GM18873 (cell line): Measurements from ENCODE around the gene CHST7.

Source experiments
- ATAC-seq: cut with Tn5 transposase; IDR thresholded peaks from one replicate; pipeline ENCODE4 v1.9.1; 2021; ENCODE audit warnings: mild to moderate bottlenecking, moderate library complexity, moderate number of reproducible peaks; ENCODE audit not compliant: unreplicated experiment, low FRiP score

Gene CHST7

DNA sequence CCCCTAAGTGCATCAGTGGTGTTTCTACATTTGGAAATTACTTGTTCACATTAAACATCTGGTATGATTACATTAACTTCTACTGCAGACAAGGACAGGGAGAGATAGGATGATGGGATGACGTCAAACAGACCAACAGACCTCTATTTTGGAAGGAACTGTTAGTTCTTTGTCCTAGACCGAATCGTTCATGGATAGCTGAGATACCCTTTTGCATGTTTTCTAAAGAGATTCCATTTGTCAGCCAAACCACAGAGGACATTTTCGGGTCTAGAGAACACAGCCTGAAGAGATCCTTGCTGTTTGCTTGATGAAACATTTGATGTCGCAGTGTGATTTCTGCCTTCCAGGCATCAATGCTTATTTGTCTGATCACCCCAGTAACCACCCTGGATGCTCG is 27.7 kb downstream of the CHST7 start:
- ATAC-seq, result no peak

DNA sequence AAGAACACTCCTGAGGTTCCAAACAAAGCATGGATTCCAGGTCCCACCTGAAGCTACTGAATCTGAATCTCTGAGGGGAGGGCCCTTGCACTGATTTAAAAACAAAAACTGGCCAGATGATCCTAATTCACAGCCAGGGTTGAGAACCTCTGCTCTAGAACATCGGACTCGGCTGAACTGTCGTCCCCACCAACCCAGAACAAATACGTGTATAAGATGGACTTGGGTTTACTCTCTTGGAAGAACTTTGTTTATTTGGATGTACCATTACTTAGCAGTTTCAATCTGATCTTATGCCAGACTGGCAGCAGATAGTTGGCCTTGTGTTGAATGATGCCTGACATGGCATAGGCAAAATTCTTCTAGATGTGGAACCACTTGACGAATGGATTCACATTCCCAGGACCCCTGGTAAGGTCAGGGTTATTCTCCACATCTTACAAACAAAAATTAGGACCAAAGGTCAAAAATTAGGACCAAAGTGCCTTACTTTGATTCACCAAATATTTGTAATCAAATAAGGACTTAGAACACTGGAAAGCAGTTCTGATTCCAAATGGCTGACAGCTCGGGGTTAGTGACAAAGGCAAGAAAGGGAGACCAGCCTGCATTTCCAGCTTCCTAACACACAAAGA is 29.0 kb downstream of the CHST7 start:
- ATAC-seq, result no peak

DNA sequence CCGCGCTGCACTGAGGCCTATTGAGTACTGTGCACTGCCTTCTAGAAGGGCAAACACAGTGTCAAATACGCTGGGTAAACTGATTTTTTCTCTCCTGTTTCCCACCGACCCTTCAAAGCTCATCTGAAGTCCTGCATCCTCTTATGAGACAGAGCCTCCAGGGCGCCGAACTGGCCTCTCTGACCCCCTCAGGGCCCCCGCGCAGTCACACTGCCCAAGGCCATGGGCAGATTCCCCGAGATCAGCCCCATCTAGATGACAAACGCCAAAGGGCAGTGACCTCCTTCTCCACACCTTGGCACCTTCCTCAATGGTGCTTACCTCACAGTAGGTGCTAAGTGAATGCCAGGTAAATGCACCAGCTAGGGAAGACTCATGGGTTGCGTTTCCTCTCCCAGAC is 34.4 kb downstream of the CHST7 start:
- no peak for ATAC-seq

DNA sequence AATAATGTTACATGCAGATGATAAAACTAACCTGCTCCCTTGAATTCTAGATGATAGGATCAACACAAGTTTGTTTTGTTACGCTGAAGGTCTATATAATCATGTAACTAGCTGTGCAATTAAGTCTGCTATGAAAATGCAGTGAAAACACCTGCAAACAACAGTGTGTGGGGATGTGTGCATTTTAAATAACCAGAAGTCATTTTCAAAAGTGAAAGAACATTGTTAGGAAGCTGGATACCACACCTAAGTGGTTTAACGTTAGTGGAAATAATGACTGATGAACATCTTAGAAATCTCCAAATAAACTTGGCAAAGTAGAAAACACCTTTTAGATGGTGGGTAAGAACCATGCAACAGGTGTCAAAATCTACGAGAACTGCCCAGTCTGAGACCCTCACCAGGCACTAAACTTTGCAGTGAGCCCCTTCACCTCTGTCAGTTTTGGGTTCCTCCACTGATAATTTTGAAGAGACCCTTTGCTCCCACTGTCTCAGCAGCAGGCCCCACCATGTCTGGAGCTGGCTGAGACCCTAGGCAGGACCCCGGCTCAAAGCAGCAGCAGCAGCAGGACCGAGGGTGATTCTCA is 36.6 kb downstream of the CHST7 start:
- ATAC-seq, result no peak

DNA sequence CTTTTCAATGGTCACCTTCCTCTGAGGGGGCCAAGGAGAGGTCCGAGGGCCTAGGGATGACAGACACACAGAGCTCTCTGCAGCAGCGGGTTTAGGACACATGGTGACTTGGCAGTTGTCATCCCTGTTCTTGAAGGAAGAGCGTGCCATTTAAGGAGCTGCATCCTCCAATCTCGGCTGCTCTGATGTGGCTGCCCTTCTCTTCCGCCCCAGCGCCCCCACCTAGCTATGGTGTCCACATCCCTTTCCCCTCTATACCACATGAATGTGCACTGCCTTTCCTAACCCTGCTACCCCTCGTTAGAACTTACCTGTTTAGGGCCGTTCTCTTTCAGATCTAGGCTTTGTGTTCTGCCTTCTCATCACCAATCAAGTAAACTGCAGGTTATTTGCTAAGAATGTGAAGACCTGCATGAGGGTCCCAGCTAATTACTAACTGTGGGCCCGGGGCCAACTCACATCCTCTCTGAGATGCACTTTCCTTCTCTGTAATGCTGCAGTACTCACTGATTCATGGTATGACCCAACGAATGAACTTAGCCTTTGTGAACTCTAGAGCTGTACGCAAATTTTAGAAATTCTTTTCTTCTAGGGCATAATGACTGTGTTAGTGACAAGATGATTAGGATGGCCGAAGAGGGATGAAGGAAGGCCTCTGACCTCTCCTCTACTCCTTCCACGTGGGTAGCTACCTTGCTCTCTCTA is 38.2 kb downstream of the CHST7 start:
- ATAC-seq, result no peak

DNA sequence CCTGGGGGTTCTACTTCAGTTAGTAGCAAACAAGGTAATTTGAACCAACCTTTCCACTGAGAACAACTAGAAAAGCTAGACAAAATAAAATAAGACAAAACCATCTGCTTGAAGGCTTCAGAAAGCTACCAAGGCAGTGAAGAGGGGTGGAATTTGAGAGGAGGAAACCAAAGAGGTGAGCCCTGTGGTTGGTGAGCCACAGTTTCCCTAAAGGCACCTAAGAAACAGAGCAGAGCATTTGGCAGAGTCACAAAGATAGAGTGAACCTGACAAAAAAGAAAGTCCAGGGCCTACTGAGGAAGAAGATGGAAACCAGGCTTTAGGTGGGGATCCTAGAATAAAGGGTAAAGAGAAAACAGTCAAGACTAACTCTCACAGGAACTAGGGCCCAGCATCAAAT is 44.3 kb downstream of the CHST7 start:
- no peak for ATAC-seq

DNA sequence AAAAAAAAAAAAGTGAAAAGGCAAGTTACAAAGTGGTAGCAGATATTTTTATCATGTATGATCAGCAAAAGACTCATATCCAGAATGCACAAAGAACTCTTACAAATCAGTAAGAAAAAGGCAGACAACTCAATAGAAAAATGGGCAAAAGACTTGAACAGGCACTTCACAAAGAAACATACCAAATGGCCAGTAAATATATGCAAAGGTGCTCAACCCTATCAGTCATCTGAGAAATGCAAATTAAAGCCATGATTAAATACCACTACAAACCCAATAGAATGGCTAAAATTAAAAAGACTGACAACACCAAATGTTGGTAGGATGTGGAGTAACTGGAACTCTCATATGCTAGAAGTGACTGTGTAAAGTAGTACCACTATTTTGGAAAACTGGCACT is 45.4 kb downstream of the CHST7 start:
- ATAC-seq, result no peak

DNA sequence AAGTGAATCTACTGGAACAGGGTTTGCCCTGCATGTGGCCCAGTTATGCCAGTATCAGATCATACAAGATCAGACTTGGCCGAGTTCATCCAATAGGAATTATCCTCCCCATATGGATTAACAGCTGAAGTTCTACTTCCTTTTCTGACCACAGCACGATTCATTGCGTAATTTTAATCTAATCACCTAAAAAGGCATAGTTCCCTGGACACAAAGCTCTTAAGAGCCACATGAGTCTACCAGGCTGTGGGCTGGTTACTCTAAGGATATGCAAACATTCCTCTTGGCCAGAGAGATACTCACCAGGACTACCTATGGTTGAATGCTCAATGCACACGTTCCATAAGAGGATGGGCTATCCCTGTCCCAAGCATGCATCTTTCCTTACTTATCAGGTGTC is 46.9 kb downstream of the CHST7 start:
- no peak for ATAC-seq

DNA sequence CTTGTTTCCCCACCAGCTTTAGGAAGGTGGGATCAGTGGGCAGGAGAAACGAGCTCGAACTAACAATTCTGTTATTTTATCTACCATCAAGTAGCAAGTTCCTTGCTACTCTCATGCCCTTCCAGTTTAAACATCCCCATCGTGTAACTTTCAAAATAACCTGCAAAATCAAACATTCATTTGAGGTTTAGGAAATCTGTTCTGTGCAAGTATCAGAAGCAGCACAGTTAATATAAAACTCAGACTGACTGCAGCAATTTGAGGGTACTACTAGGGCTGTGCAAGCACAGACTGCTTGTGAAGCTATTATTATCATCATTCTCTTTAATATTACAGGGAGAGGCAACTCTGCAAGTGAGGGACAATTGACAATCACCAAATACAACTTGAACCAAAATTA is 48.0 kb downstream of the CHST7 start:
- ATAC-seq, result no peak

DNA sequence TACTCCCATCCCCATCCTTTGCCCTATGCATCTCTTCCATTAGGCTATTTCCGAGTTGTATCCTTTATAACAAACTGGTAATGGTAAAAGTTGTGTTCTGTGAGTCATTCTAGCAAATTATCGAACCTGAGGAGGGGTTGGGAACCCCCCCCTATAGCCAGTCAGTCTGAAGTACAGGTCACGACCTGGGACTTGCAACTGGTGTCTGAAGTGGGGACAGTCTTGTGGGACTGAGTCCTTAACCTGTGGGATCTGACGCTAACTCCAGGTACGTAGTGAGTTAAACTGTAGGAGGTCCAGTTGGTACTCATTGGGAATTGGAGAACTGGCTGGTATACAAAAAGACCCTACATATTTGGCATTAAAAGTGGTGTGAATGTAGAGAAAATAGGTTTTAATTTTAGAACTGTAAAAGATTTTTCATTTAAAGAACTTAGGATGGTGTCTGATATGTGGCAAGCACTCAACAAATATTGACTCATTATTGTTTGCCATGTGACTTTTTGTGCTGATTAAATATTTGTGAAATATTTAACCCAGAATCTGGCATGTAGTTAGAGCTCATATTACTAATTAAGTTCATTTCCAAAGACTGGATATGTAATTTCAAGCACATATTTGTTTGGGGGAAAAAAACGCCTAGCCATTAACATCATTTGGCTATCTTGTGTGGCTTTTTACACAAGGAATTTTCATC is 50.7 kb downstream of the CHST7 start:
- no peak for ATAC-seq

DNA sequence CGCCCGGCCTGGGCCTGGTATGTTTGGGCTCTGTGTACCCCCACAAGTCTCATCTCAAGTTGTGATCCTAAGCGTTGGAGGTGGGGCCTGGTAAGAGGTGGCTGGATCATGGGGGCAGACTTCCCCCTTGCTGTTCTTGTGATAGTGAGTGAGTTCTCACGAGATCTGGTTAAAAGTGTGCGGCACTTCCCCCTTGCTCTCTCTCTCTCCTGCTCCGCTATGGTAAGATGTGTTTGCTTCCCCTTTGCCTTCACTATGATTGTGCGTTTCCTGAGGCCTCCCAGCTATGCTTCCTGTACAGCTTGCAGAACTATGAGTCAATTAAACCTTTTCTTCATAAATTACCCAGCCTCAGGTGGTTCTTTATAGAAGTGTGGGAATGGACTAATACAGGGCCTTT is 53.0 kb downstream of the CHST7 start:
- ATAC-seq, result no peak

DNA sequence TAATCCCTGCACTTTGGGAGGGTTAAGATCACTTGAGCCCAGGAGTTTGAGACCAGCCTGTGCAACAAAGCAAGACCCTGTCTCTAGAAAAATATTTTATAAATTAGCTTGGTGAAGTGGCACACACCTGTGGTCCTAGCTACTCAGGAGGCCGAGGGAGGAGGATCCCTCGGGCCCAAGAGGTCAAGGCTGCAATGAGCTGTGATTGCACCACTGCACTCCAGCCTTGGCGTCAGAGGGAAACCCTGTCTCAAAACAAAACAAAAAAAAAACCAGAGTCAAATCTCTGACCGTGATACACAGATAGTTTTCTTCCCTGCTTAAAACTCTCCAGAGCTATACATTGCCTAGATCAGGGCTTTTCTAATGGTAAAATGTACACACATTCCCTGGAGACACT is 53.5 kb downstream of the CHST7 start:
- no peak for ATAC-seq

DNA sequence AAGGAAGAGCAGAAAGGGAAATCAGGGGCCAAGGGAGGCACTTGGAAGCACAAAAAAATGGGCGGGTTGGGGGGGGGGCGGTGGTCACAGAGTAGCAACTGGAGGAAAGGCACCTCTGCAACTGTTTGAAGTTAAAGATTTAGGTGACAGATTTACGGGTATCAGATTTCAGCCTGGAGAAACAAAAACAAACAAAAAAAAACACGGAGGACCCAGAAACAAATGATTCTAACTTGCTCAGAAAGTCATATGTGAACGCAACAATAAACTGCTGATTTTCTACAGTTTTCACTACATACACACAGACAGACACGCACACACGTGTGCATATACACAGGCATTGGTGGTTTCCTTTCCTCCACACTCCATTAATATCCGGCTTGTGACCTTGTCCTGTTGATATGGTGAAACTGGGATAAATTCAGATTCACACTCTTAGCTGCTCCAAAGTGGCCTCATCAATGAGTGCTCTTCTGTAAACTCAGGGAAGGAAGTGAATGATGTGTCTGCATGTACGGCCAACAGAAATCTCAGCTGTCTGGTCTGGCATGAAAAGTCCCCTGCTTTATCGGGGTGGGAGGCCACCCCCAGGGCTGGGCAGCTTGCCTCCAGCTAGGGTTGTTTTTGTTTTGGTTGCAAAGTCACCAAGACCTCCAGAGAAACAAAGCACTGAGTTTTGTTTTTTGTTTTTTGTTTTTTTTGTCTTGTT is 54.3 kb downstream of the CHST7 start:
- ATAC-seq, result peak; percentile 15

DNA sequence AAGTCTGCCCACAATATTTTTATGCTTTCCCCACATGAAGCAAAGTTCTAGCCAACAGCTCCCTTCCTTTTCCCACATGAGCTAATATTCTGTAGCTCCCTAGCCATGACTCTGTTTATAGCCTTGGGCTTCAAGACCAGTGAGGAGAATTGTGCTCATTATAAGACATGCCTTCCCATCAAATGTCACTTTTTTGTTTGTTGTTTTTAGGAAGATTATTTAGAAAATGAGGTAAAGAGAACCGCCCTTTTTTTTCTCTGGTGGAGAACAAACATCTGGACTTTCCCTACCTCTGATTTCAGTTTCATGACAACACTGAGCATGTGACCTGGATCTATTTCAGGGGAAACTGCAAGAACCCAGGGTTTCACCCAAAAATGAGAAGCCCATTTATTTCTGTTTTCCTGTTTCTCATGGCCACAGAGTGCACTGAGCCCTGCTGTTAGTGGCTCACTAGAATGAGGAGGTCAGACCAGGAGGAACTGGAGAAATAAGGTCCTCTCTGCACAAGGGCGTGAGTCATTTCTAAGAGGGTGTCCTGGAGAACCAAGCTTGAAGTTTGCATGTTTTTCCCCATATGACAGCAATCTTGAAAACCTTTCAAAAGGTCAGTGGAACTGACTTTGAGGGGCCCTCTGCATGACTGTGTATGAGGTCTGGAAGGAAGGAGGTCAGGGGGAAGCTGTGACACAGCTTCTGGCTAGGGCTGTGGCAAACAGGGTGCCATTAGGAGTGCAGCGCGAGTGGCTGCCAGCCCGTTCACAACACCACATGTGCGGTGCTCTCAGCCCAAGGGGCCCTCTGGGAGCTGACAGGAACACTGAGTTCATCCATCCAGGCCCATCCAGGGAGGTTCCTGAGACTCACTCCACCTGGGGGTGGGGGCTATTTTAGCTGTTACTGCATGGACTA is 55.2 kb downstream of the CHST7 start:
- ATAC-seq, result peak; percentile 86

DNA sequence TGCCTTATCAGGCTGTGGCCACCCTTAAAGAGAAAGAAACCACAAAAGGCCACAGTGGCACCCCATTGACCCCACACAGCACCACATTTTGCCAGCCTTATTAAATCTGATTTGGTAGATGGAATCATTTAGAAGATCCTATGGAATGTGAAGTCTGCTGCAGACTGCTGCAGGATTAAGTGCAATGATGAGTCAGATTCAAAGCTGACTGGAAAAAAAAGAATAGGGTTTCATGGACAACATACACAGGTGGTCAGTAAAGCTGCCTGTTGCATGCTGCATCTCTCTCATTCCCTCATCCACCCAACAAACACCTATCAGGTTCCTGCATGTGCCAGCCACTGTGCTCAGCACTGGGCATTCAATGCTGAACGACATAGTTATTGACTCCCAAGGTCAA is 56.6 kb downstream of the CHST7 start:
- ATAC-seq, result no peak

DNA sequence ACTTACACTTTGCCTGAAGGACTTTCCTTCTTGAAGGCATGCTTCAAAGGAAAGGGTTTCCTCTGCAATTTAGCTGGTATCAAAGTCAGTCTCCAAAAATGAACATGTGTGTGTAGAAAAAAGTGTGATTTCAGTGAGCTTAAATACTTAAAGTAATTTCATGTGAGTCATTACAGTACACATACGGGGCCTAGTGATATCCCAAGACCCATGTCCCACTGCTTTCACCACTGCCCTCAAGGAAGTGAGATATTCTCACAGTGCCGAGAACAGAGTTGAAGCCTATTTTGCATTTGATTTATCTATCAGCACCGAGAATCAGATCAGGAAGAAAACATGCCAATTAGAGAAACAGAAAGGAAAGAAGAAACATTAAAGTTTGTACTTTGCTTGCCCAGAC is 61.0 kb downstream of the CHST7 start:
- no peak for ATAC-seq

DNA sequence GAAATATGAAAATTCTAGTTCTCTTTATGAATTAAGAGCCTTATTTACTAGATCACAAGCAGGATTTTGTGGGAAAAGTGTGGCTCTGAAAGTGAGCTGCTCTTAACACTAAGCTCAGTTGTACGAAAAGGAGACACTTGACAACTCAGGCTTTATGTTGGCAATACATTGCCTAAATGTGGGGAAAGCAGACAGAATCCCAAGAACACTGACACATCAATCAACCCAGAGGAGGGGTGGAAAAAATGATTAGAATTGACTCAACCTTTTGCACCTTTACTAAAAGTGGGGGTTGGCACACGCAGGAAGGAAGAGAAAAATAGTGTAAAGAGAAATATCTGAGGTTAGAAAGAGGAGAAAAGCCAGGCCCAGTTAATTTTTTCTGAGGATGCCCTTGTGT is 61.6 kb downstream of the CHST7 start:
- ATAC-seq, result no peak

DNA sequence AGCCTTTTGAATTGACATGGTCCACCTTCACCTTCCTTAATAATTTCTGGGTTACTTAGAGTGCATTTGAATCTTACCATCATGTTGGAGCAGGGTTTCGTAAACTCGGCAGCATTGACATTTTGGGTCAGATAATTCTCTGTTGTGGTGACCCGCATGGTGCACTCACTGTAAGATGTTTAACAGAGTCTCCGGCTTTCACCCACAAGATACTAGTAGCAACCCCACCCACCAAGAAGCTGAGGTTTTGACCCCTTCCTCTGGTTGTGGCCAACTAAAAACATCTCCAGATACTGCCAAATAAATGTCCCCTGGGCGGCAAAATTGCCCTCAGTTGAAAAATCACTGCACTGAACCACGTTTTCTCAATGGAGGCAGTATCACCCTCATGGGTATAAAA is 62.7 kb downstream of the CHST7 start:
- no peak for ATAC-seq

DNA sequence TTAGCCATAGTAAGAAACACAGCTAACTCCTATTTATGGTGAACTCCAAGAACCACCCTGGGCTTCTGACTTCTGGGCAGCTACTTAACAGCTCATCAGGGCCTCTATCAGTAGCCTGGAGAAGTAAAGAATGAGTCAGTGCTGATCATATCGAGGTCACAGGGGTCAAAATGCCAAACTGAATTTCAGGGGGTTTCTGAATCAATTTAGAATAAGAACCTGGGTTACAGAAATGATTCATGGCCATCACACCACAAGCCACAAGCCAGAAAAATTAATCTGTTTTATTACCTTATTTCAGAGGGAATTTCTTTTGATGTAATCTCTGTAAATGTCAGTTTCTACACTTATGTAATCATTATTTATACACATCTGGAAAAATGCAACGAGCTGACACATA is 64.4 kb downstream of the CHST7 start:
- ATAC-seq, result peak; percentile 78

DNA sequence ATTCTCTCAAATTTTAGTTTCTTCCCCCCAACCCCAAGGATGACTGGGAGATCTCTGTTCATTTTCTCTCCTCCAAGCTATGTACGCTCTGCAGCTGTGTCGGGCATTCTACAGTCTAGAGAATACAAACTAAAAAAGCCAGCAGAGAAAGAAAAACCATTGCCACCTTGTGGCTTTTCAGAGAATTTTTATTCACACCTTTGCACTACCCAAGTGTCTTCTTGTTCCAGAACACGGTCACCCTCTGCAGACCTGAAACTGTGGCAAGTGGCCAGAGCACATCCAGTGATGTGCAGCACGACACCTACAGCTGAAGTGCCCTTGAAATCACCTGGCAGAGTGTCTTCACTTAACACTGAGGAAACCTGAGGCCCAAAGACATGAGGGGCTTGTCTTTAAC is 68.6 kb downstream of the CHST7 start:
- ATAC-seq, result no peak
